Endothelial cell of umbilical vein (primary cell): ENCODE results near the gene CNBD2. TPM values are rescaled to one million over a fixed set of nuclear protein-coding genes. Genes with fewer than 3 reads are reported as not detected.

ENCODE experiments used
- BruUV-seq: library from RNA; stranded (reverse); fragments of 400-500 nt; replicated peaks from 2 replicates; lab custom pipeline; 2021; lab: Mats Ljungman, UMichigan
- CTCF ChIA-PET: fragments of 300-600, 350-600 bp; sonication (Branson Sonifier 250); formaldehyde crosslinking; loops from one replicate; lab custom pipeline; 2021; ENCODE audit warnings: antibody characterized with exemption, inconsistent platforms; lab: Charles Lee
- POLR2A ChIA-PET: fragments of 300-600, 350-600 bp; sonication (Branson Sonifier 250); formaldehyde crosslinking; loops from one replicate; lab custom pipeline; 2021; ENCODE audit warnings: antibody characterized with exemption, inconsistent platforms; lab: Charles Lee
- DNase-seq: peaks from one replicate; pipeline ENCODE4 v3.0.0-alpha.2; 2011; ENCODE audit warnings: low read depth, low spot score
- FAIRE-seq: peaks from 2 replicates; lab custom pipeline; 2011; peaks lifted over from hg19 to GRCh38; lab: Jason Lieb, UNC
- H2AFZ ChIP-seq: 2 replicates; pipeline ENCODE4 v1.6.0; 2012; ENCODE audit warnings: low read depth, low read length, control low read depth, inconsistent platforms
- H3K27ac ChIP-seq: 2 replicates; pipeline ENCODE4 v1.5.1; 2011; ENCODE audit warnings: low read depth, mild to moderate bottlenecking, control low read depth, low read length, moderate library complexity; ENCODE audit not compliant: insufficient read depth
- H3K27me3 ChIP-seq, 2 experiments: 2 replicates each; pipeline versions ENCODE4 v1.6.0 to v1.6.1; 2011; ENCODE audit warnings: low read length in 2 of 2, mixed read lengths in 1 of 2; ENCODE audit not compliant: control insufficient read depth in 2 of 2, insufficient read depth in 2 of 2
- H3K36me3 ChIP-seq, 2 experiments: 2 replicates in 1 of 2; 3 replicates in 1 of 2; pipeline ENCODE4 v1.5.1; 2011; ENCODE audit warnings: low read length in 2 of 2, mild to moderate bottlenecking in 1 of 2, moderate library complexity in 1 of 2; ENCODE audit not compliant: control insufficient read depth in 2 of 2, insufficient read depth in 2 of 2; ENCODE audit errors: extremely low read depth in 1 of 2
- H3K4me1 ChIP-seq: 3 replicates; pipeline ENCODE4 v1.5.1; 2011; ENCODE audit warnings: mild to moderate bottlenecking, low read length; ENCODE audit not compliant: control insufficient read depth, insufficient read depth; ENCODE audit errors: extremely low read depth
- H3K4me2 ChIP-seq: 2 replicates; pipeline ENCODE4 v1.6.1; 2011; ENCODE audit warnings: low read length, control low read depth, mixed read lengths; ENCODE audit not compliant: insufficient read depth
- H3K4me3 ChIP-seq, 3 experiments: fragments of 200-600 bp in 1 of 3; sonication (generic), shearing (Covaris generic) in 1 of 3; replicated peaks in 1 of 3; 2 replicates each; pipeline ENCODE4 v1.5.1; 2011 to 2016; ENCODE audit warnings: control low read depth in 3 of 3, low read length in 3 of 3, mild to moderate bottlenecking in 2 of 3, inconsistent platforms in 1 of 3, low read depth in 1 of 3, moderate library complexity in 1 of 3; ENCODE audit not compliant: insufficient read depth in 1 of 3
- H3K79me2 ChIP-seq: 2 replicates; pipeline ENCODE4 v1.6.0; 2012; ENCODE audit warnings: low read length, inconsistent platforms; ENCODE audit not compliant: control insufficient read depth, insufficient read depth
- H3K9ac ChIP-seq: replicated peaks from 2 replicates; pipeline ENCODE3; 2011; ENCODE audit warnings: low read length, control low read depth; ENCODE audit not compliant: insufficient read depth; ENCODE audit errors: extremely low read depth
- H3K9me1 ChIP-seq: replicated peaks from 3 replicates; pipeline ENCODE4 v1.6.0; 2011; ENCODE audit warnings: mild to moderate bottlenecking, low read length; ENCODE audit not compliant: control insufficient read depth, insufficient read depth; ENCODE audit errors: extremely low read depth
- H3K9me3 ChIP-seq: replicated peaks from 2 replicates; pipeline ENCODE4 v1.5.1; 2012; ENCODE audit warnings: low read length, inconsistent platforms; ENCODE audit not compliant: control insufficient read depth, insufficient read depth
- H4K20me1 ChIP-seq: replicated peaks from 2 replicates; pipeline ENCODE3; 2011; ENCODE audit warnings: mild to moderate bottlenecking, low read length; ENCODE audit not compliant: control insufficient read depth, insufficient read depth; ENCODE audit errors: extremely low read depth
- CTCF ChIP-seq, 2 donors: IDR thresholded peaks; 1 replicate in 1 of 2; 2 replicates in 1 of 2; pipeline ENCODE4 v1.5.1; 2011; ENCODE audit warnings: low read length in 2 of 2, mild to moderate bottlenecking in 2 of 2, moderate library complexity in 2 of 2, control low read depth in 1 of 2, inconsistent platforms in 1 of 2, low read depth in 1 of 2; ENCODE audit not compliant: insufficient read depth in 1 of 2; ENCODE audit errors: extremely low read depth in 1 of 2
- MAX ChIP-seq: IDR thresholded peaks from 2 replicates; pipeline ENCODE4 v1.6.1; 2011; ENCODE audit not compliant: insufficient read depth, insufficient read length
- MYC ChIP-seq: IDR thresholded peaks from one replicate; pipeline ENCODE4 v1.6.1; 2011; ENCODE audit warnings: mild to moderate bottlenecking, low read depth, low read length
- POLR2A ChIP-seq: IDR thresholded peaks from 2 replicates; pipeline ENCODE4 v1.6.1; 2012; ENCODE audit warnings: low read depth, mild to moderate bottlenecking, control low read depth, low read length
- dilution Hi-C: fragments of 300-500 bp; cut with MboI; formaldehyde crosslinking; loops from one replicate; pipeline ENCODE4 v1.15.0; 2019; ENCODE audit warnings: low sequenced_read_pairs; ENCODE audit not compliant: extremely low pct_ligation_motif_present
- intact Hi-C: fragments of 100-400 bp; cut with micrococcal nuclease; formaldehyde crosslinking; loops from one replicate; pipeline ENCODE4 v1.10.0; 2022
- polyA plus RNA-seq, 4 experiments: library from polyadenylated mRNA; depleted of rRNA in 3 of 4; stranded (reverse) in 3 of 4; unstranded in 1 of 4; fragments of >200 nt; gene quantifications; 2 replicates each; pipeline versions ENCODE4 v1.2.1 to v1.2.3, GENCODE V29; 2011 to 2012; ENCODE audit warnings: missing spikeins in 1 of 4
- total RNA-seq: library from RNA; stranded (reverse); gene quantifications from 2 replicates; pipeline ENCODE4 v1.2.3, GENCODE V29; 2021

CNBD2 gene
- total and polyA plus RNA-seq, 2 donors (not counting 3 experiments of a cell fraction or from before 2014, with no cell fraction given), result 4.9 to 7.5 TPM

- CTCF ChIA-PET, result no interaction called here
These were observed 39.1 kb upstream of the CNBD2 start for GRCh38 chr20:35929301-35929700.

DNA sequence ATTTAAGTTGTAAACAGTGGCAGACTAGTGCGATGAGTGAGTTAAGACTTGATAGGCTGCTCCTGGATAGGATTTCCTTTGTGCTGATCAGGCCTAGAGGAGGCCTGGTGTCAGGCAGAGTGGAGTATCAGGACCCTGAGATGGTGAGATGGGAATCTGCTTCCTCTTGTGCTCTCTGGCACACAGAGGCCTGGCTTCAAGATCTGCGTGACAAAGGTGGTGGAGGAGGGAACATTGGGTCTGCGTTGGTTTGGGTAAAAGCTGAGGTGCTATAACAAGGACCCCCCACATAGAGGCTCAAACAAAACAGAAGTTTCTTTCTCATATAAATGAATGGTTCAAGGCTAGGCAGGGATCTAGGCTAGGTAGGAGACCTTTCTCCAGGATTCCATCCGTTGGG lies 34.3 kb upstream of the CNBD2 start:
- no peak for FAIRE-seq
- dilution Hi-C loops, result no loop called here
- BruUV-seq, result no TSS peak

More at GRCh38 chr20:35929301-35929700, 39.1 kb upstream of the CNBD2 start:
- Histone ChIP-seq H3K79me2 (no peaks in the 10 kb centered on the region), H3K27ac (no peak overlapping the region), H3K9me3 (no peaks in the 10 kb centered on the region), H3K4me2 (no peak overlapping the region), H3K9me1 (no peaks in the 10 kb centered on the region), H3K4me1 (no peaks in the 10 kb centered on the region), H2AFZ (no peak overlapping the region), H3K27me3 (no peaks in the 10 kb centered on the region), H3K4me3 (no peak overlapping the region), H3K36me3 (peaks cover 0 to 17% of the 10 kb centered on the region in 2 experiments), H4K20me1 (no peaks in the 10 kb centered on the region), H3K9ac (no peak overlapping the region)
- FAIRE-seq, result no peak
- DNase-seq, result no peak
- dilution Hi-C loops (no loop called here), intact Hi-C loops (no loop called here)
- TF ChIP-seq CTCF (IDR thresholded peaks at IDR 0.05; ENCODE audit: extremely low read depth in 1 of 2, insufficient read depth in 1 of 2, low read depth in 1 of 2, low read length in 2 of 2), result no peak
- no TSS peak for BruUV-seq
- POLR2A ChIA-PET, result no interaction called here

More for the DNA sequence above, 34.3 kb upstream of the CNBD2 start:
- CTCF ChIA-PET, result interaction anchor here (1.5 kb wide), 1 partner anchor 21 kb away, joined by 4 read pairs; no protein-coding TSS in a partner anchor
- Histone ChIP-seq H2AFZ (no peak overlapping the region), H3K4me1 (no peaks in the 10 kb centered on the region), H3K79me2 (no peaks in the 10 kb centered on the region), H3K9me3 (no peaks in the 10 kb centered on the region), H4K20me1 (no peaks in the 10 kb centered on the region), H3K9ac (no peak overlapping the region), H3K4me3 (no peak overlapping the region), H3K4me2 (no peak overlapping the region), H3K36me3 (peaks cover 0 to 17% of the 10 kb centered on the region in 2 experiments), H3K27ac (no peak overlapping the region), H3K9me1 (no peaks in the 10 kb centered on the region), H3K27me3 (no peaks in the 10 kb centered on the region)
- DNase-seq, result no peak
- no peak for TF ChIP-seq POLR2A
- TF ChIP-seq MYC, result no peak
- no peak for TF ChIP-seq MAX
- intact Hi-C loops, result no loop called here
- POLR2A ChIA-PET, result no interaction called here
